GM19099 (cell line): ENCODE measurements around the gene PEX12.

Experiments
- POLR2A ChIP-seq: IDR thresholded peaks from 3 replicates; pipeline ENCODE4 v1.6.1; 2011; ENCODE audit warnings: low read depth; ENCODE audit not compliant: insufficient read length; ENCODE audit errors: extremely low read depth

Gene PEX12

GRCh38 chr17:35587074-35587961 lies 8.9 kb upstream of the PEX12 start, which contains the start of gene AP2B1:
TSS of gene AP2B1 (plus strand) at chr17:35587322. CDS start at chr17:35594031, 6,709 bp downstream.
- peak; percentile 73 for TF ChIP-seq POLR2A

GRCh38 chr17:35586569-35587073 lies 8.2 kb upstream of the PEX12 start:
- TF ChIP-seq POLR2A, result no peak

- no peak for TF ChIP-seq POLR2A
Measured at GRCh38 chr17:35584061-35584460, 5.7 kb upstream of the PEX12 start.

GRCh38 chr17:35578929-35579432 lies 610 bp upstream of the PEX12 start:
- no peak for TF ChIP-seq POLR2A

GRCh38 chr17:35577830-35578196 lies 558 bp downstream of the PEX12 start:
- no peak for TF ChIP-seq POLR2A

GRCh38 chr17:35575759-35576158 lies 2.6 kb downstream of the PEX12 start:
- no peak for TF ChIP-seq POLR2A

- TF ChIP-seq POLR2A, result no peak
Measured at GRCh38 chr17:35569405-35569804, 9.0 kb downstream of the PEX12 start.

- no peak for TF ChIP-seq POLR2A
Measured at GRCh38 chr17:35568561-35568960, 9.8 kb downstream of the PEX12 start.

- TF ChIP-seq POLR2A, result no peak
Measured at GRCh38 chr17:35566968-35567367, 11.4 kb downstream of the PEX12 start.

- TF ChIP-seq POLR2A, result no peak
Measured at GRCh38 chr17:35560703-35561102, 17.7 kb downstream of the PEX12 start, which contains the start of gene SLFN14. TSS of gene SLFN14 (minus strand) at chr17:35560819. CDS start at chr17:35558062, 2,757 bp downstream.

GRCh38 chr17:35559495-35560210 lies 18.7 kb downstream of the PEX12 start:
- TF ChIP-seq POLR2A, result no peak

- TF ChIP-seq POLR2A, result no peak
Measured at GRCh38 chr17:35557353-35557752, 21.0 kb downstream of the PEX12 start.

GRCh38 chr17:35555691-35556090 lies 22.7 kb downstream of the PEX12 start:
- TF ChIP-seq POLR2A, result no peak

- TF ChIP-seq POLR2A, result no peak
Measured at GRCh38 chr17:35554668-35555067, 23.7 kb downstream of the PEX12 start.

GRCh38 chr17:35553310-35553709 lies 25.1 kb downstream of the PEX12 start:
- no peak for TF ChIP-seq POLR2A
